ENCODE results near the gene DNAJC21. TPM values are rescaled to one million over a fixed set of nuclear protein-coding genes. Genes with fewer than 3 reads are reported as not detected.
A peak's percentile ranks its signal among the peaks of the same experiment; 100 is the strongest.

DNAJC21 gene
- total RNA-seq, 1 experiment from 2014 or later, result 56.8 TPM

GRCh38 chr5:34930462-34930844 lies 1.1 kb downstream of the DNAJC21 start:
- CTCF ChIA-PET, result interaction anchor here (0.6 to 1.7 kb wide), 3 partner anchors 12 to 1680 kb away, joined by 3 to 7 read pairs (median 5); partner anchors contain the start of genes BRIX1 and RAD1
- DNase-seq, result no peak

GRCh38 chr5:34930870-34931269 lies 1.5 kb downstream of the DNAJC21 start:
- peaks cover 16% of the 10 kb centered on the region for H3K4me1 Mint-ChIP-seq (ENCODE audit: low read depth, unreplicated experiment)
- no peak for TF ChIP-seq CTCF (IDR thresholded peaks at IDR 0.05; ENCODE audit: unreplicated experiment)
- no TSS peak for BruUV-seq (replicated peaks)
- H3K27ac Mint-ChIP-seq (ENCODE audit: unreplicated experiment), result peak overlapping the region; percentile 37
- no peaks in the 10 kb centered on the region for H3K27me3 Mint-ChIP-seq (ENCODE audit: unreplicated experiment)
- intact Hi-C loops (cut with micrococcal nuclease; ENCODE audit: unreplicated experiment), result no loop called here
- CTCF ChIA-PET, result interaction anchor here (0.6 to 1.6 kb wide), 2 partner anchors 13 to 1680 kb away, joined by 3 to 5 read pairs; no protein-coding TSS in a partner anchor
- DNase-seq, result no peak
- H3K4me3 Mint-ChIP-seq (ENCODE audit: low read depth, unreplicated experiment), result peak overlapping the region; percentile 66
- no peaks in the 10 kb centered on the region for H3K9me3 Mint-ChIP-seq (ENCODE audit: low read depth, unreplicated experiment)
- H3K36me3 Mint-ChIP-seq (ENCODE audit: insufficient read depth, unreplicated experiment), result peaks cover 29% of the 10 kb centered on the region

More at GRCh38 chr5:34930462-34930844, 1.1 kb downstream of the DNAJC21 start:
- Mint-ChIP-seq H3K27ac (ENCODE audit: unreplicated experiment) (peak overlapping the region; percentile 82), H3K4me1 (ENCODE audit: low read depth, unreplicated experiment) (peaks cover 16% of the 10 kb centered on the region), H3K9me3 (ENCODE audit: low read depth, unreplicated experiment) (no peaks in the 10 kb centered on the region), H3K27me3 (ENCODE audit: unreplicated experiment) (no peaks in the 10 kb centered on the region), H3K4me3 (ENCODE audit: low read depth, unreplicated experiment) (peak overlapping the region; percentile 66), H3K36me3 (ENCODE audit: insufficient read depth, unreplicated experiment) (peaks cover 33% of the 10 kb centered on the region)
- no peak for TF ChIP-seq CTCF (IDR thresholded peaks at IDR 0.05; ENCODE audit: unreplicated experiment)
- intact Hi-C loops (cut with micrococcal nuclease; ENCODE audit: unreplicated experiment), result no loop called here
- TSS peak; percentile 72 for BruUV-seq (replicated peaks)

DNA sequence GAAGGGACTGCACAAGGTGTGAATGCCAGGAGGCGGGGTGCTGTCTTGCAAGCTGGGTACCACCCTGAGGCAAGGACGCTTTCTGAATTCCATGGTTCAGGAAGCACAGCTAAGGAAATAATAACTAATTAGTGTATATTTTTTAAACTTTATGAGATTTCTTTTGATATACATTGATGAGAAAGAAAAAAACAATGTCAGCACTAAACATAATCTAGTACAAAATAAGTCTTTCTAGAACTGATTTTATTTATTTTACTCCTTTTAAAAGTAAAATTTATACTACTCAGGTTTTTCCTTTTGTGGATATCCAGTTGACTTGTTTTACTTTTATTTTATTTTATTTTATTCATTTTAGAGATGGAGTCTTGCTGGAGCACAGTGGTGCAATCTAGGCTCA lies 3.6 kb downstream of the DNAJC21 start:
- Mint-ChIP-seq H3K27ac (ENCODE audit: unreplicated experiment) (no peak overlapping the region), H3K4me1 (ENCODE audit: low read depth, unreplicated experiment) (peaks cover 16% of the 10 kb centered on the region), H3K4me3 (ENCODE audit: low read depth, unreplicated experiment) (no peak overlapping the region), H3K27me3 (ENCODE audit: unreplicated experiment) (no peaks in the 10 kb centered on the region), H3K36me3 (ENCODE audit: insufficient read depth, unreplicated experiment) (peaks cover 29% of the 10 kb centered on the region), H3K9me3 (ENCODE audit: low read depth, unreplicated experiment) (no peaks in the 10 kb centered on the region)
- intact Hi-C loops (cut with micrococcal nuclease; ENCODE audit: unreplicated experiment), result no loop called here
- DNase-seq, result no peak
- no peak for TF ChIP-seq CTCF (IDR thresholded peaks at IDR 0.05; ENCODE audit: unreplicated experiment)
- BruUV-seq (replicated peaks), result no TSS peak
- CTCF ChIA-PET, result no interaction called here

GRCh38 chr5:34941936-34942335 lies 12.6 kb downstream of the DNAJC21 start:
- H3K36me3 Mint-ChIP-seq (ENCODE audit: insufficient read depth, unreplicated experiment), result peaks cover 26% of the 10 kb centered on the region
- no peak for DNase-seq
- no peak for TF ChIP-seq CTCF (IDR thresholded peaks at IDR 0.05; ENCODE audit: unreplicated experiment)
- CTCF ChIA-PET, result interaction anchor here (0.6 kb wide), 1 partner anchor 263 kb away, joined by 3 read pairs; no protein-coding TSS in a partner anchor
- H3K27ac Mint-ChIP-seq (ENCODE audit: unreplicated experiment), result no peak overlapping the region
- no peaks in the 10 kb centered on the region for H3K27me3 Mint-ChIP-seq (ENCODE audit: unreplicated experiment)
- intact Hi-C loops (cut with micrococcal nuclease; ENCODE audit: unreplicated experiment), result no loop called here
- no peaks in the 10 kb centered on the region for H3K9me3 Mint-ChIP-seq (ENCODE audit: low read depth, unreplicated experiment)
- H3K4me1 Mint-ChIP-seq (ENCODE audit: low read depth, unreplicated experiment), result no peaks in the 10 kb centered on the region
- no TSS peak for BruUV-seq (replicated peaks)
- H3K4me3 Mint-ChIP-seq (ENCODE audit: low read depth, unreplicated experiment), result no peak overlapping the region
